OCI-LY1 (cell line): ENCODE measurements around the gene DNAH9.

Source experiments
- CTCF ChIP-seq: fragments of 200-600 bp; sonication (generic), shearing (Covaris generic); IDR thresholded peaks from 2 replicates; pipeline ENCODE4 v1.5.1; 2017; ENCODE audit warnings: mild to moderate bottlenecking, antibody characterized with exemption, low read length, moderate library complexity, mixed read lengths
- EZH2 ChIP-seq: fragments of 200-600 bp; sonication (generic), shearing (Covaris generic); IDR thresholded peaks from 2 replicates; pipeline ENCODE4 v1.8.0; 2017; ENCODE audit warnings: borderline replicate concordance, mixed run types, mild to moderate bottlenecking, antibody characterized with exemption, low read length, moderate library complexity, mixed read lengths

GRCh38 chr17:11954936-11955335 is 356.7 kb downstream of the DNAH9 start:
- TF ChIP-seq CTCF (no peak), EZH2 (no peak)
